Activated CD4-positive, alpha-beta T cell treated with anti-CD3 and anti-CD28 coated beads, Interleukin-2, amount 50 U/mL, for 48 hours (primary cell): ENCODE data around the gene NRG2.

ENCODE experiments used
- DNase-seq, 2 experiments: peaks; one replicate each; pipeline ENCODE4 v3.0.0-alpha.2; 2020

NRG2 gene

GRCh38 chr5:139807647-139808030, 235.5 kb downstream of the NRG2 start:
- DNase-seq = no peak

DNA sequence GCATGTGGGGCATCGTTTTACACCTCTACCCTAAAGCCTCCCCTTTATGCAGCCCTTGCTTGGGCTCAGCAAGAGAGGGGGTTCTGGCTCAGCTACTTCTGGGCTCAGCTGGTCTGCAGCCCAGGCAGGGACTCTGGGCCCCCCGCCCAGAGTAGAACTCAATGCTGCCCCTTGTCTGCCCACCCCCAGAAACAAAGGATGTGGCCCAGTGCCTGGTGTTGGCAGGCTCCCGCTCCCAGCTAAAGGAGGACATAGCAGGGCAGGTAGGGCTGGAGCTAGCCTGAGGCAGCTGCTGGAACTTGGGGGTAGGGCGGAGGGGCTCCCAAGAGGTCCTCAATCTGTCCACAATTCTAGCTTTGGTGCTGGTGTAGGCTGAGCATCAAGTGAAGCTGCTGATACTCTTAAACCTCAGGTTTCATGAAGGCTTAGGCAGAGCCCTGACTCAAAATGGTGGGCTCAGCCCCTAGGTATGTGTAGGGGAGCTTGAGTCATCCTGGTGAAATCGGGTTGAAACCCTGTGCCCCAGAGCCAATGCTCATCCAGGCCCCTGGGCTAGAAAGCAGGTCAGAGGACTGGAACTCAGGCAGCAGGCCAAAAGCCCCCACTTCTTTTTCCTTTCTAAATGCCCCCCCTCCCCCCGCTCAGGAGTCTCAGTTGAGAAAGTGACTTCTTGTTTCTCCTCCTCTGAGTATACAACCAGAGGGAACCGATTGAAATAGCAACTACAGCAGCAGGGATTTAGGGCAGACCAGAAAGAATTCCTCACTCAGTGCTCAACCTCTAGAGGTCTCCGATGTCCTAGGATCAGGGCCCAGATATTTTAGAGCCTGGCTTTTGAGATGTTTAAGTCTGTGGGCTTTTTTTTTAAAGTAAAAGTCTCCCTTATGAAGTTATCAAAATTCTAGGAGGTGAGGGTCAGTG, 236.1 kb downstream of the NRG2 start:
- no peak for DNase-seq

- DNase-seq = no peak
These were observed 237.0 kb downstream of the NRG2 start for GRCh38 chr5:139806111-139806510.

DNA sequence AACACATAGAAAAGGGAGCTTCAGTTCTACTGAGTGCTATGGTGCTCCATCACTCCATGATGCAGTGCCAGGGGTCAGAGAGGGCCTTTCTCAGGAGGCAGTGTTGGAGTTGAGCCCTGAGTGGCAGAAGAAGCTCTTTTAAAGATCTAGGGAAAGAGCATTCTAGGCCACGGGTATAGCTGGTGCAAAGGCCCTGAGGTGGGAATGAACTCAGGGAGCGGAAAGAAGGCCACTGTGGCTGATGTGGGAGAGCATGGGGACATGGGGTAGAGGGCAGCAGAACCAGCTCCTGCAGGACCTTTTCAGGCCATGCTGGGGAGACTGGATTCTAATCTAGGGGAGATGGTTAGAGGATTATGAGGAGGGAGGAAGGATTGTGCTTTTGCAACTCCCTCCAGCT, 237.6 kb downstream of the NRG2 start:
- DNase-seq = no peak

DNA sequence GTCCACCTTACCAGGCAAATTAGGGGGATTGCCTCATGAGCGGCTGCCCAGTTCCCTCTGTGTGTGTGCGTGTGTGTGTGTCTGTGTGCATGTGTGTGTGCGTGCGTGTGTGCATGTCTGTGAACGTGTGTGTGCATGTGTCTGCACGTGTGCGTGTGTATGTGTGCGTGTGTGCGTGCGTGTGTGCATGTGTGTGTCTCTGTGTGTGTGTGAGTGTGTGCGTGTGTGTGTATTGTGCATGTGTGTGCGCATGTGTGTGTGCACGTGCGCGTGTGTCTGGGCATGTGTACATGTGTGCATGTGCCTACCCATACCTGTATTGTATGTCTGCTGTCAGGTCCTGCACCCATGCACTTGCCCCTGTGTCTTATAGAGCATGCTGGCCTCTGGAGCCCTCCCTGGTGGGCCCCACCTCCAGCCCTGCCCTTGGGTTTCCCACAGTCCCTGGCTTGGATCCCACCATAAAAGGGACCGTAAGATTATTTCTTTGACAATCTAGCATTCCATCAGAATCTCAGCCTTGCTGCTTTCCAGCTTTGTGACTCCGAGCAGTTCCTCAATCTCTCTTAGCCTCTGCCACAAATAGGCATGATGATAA, 238.2 kb downstream of the NRG2 start:
- DNase-seq = no peak

- no peak for DNase-seq
These were observed 239.1 kb downstream of the NRG2 start for GRCh38 chr5:139803978-139804377.

DNA sequence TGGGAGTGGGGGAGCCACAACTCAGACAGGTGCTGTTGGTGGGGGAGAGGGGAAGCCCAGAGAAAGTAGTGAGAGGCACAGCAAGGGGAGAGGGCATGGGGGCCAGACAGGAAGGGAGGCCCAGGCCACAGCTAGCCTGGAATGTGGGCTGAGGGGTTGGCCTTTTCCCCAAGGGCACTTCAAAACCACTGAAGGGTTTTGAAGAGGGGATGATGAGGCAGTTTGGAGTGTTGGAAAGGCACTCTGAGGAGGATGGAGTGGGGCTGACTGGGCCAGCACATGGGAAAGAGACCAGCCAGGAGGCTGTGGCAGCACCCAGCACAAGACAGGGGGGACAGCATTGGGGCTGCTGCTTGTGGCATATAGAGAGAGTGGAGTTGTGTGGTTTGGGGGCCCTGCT, 243.7 kb downstream of the NRG2 start:
- no peak for DNase-seq

GRCh38 chr5:139798883-139799282, 244.2 kb downstream of the NRG2 start:
- no peak for DNase-seq

GRCh38 chr5:139797856-139798510, 245.1 kb downstream of the NRG2 start:
- no peak for DNase-seq

DNA sequence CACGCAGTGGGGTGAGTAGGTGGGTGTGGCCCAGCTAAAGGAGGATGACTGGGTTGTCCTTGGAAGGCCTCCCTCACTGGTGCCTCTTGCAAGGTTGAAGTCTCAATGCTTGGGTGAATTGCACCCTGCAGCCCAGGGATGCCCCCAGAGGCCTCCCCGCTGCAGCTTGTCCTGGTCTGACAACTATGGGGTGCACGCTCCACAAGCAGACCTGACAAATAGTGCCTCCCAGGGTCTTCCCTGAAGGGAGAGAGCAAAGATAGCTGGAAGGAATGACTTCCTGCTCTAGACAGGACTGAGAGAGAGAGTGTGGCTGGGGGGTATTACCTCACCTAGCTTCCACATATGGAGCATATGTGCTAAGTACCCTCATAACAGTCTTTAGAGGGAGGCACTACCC, 245.8 kb downstream of the NRG2 start:
- DNase-seq = no peak
